Suprapubic skin (tissue), 4 donors: Measurements from ENCODE around the gene SAMM50.

Experiments
- CTCF ChIP-seq, 2 donors: fragments of 200-600 bp in 1 of 2; fragments of 450-650 bp in 1 of 2; sonication (generic) in 1 of 2; IDR thresholded peaks; one replicate each; pipeline ENCODE4 v1.5.1; 2016 to 2019; ENCODE audit warnings: antibody characterized with exemption in 2 of 2, mild to moderate bottlenecking in 1 of 2, moderate library complexity in 1 of 2
- EP300 ChIP-seq: sonication (generic); formaldehyde crosslinking; IDR thresholded peaks from one replicate; pipeline ENCODE4 v1.6.1; 2017; ENCODE audit warnings: antibody characterized with exemption
- POLR2A ChIP-seq, 2 donors: fragments of 450-650 bp; IDR thresholded peaks; one replicate each; pipeline ENCODE4 v1.6.1; 2017; ENCODE audit warnings: antibody characterized with exemption in 2 of 2, mild to moderate bottlenecking in 2 of 2, moderate library complexity in 2 of 2
- POLR2AphosphoS5 ChIP-seq, 3 donors: sonication (generic); formaldehyde crosslinking; IDR thresholded peaks; one replicate each; pipeline ENCODE4 v1.6.1; 2017; ENCODE audit warnings: antibody characterized with exemption in 3 of 3

- no peak for TF ChIP-seq CTCF (IDR thresholded peaks at IDR 0.05)
- TF ChIP-seq POLR2A (IDR thresholded peaks at IDR 0.05) = no peak
- TF ChIP-seq EP300 = no peak
- no peak for TF ChIP-seq POLR2AphosphoS5 (IDR thresholded peaks at IDR 0.05)
Measured at GRCh38 chr22:43922123-43922522, 33.1 kb upstream of the SAMM50 start.
